K562 (cell line): Measurements from ENCODE around the gene IRAG1. TPM values are rescaled to one million over a fixed set of nuclear protein-coding genes. Genes with fewer than 3 reads are reported as not detected.

Source experiments
- ATF6 ChIP-seq: sonication (generic); formaldehyde crosslinking; IDR thresholded peaks from 2 replicates; pipeline ENCODE4 v1.4.0; 2020; ENCODE audit warnings: mild to moderate bottlenecking, missing genetic modification reagents
- BHLHE40 ChIP-seq: IDR thresholded peaks from 2 replicates; pipeline ENCODE4 v1.6.1; 2011; ENCODE audit warnings: low read length, improper control_type of control experiment
- CBFA2T3 ChIP-seq: fragments of 450-650 bp; IDR thresholded peaks from 2 replicates; pipeline ENCODE4 v1.6.1; 2017
- CHCHD3 ChIP-seq: fragments of 250-450 bp; sonication (Bioruptor Pico); IDR thresholded peaks from 2 replicates; pipeline ENCODE4 v2.1.2; 2022; ENCODE audit warnings: mild to moderate bottlenecking
- E2F4 ChIP-seq: sonication (generic); formaldehyde crosslinking; IDR thresholded peaks from 2 replicates; pipeline ENCODE4 v1.8.0; 2022; ENCODE audit warnings: mild to moderate bottlenecking, low read depth, missing genetic modification reagents
- EP400 ChIP-seq: fragments of 450-650 bp; IDR thresholded peaks from 2 replicates; pipeline ENCODE4 v1.6.1; 2017; ENCODE audit warnings: antibody characterized with exemption, mild to moderate bottlenecking, moderate library complexity
- FOS ChIP-seq: IDR thresholded peaks from 3 replicates; pipeline ENCODE4 v1.6.1; 2011; ENCODE audit not compliant: insufficient read length; ENCODE audit errors: extremely low read depth
- GABPB1 ChIP-seq: sonication (generic); formaldehyde crosslinking; IDR thresholded peaks from 2 replicates; pipeline ENCODE4 v1.8.0; 2022; ENCODE audit warnings: mild to moderate bottlenecking, missing genetic modification reagents
- JUNB ChIP-seq: fragments of 450-650 bp; formaldehyde crosslinking; conservative IDR thresholded peaks from 2 replicates; pipeline ENCODE4 v1.4.0; 2020; ENCODE audit warnings: mild to moderate bottlenecking
- KLF6 ChIP-seq: fragments of 250-450 bp; sonication (Bioruptor Pico); IDR thresholded peaks from 2 replicates; pipeline ENCODE4 v1.4.0; 2020; ENCODE audit warnings: mild to moderate bottlenecking, moderate library complexity, borderline replicate concordance
- MEF2A ChIP-seq: IDR thresholded peaks from 2 replicates; pipeline ENCODE4 v1.6.1; 2011; ENCODE audit warnings: low read depth, mild to moderate bottlenecking, low read length, moderate library complexity; ENCODE audit not compliant: control insufficient read depth
- NFE2 ChIP-seq: IDR thresholded peaks from 2 replicates; pipeline ENCODE4 v1.6.1; 2014; ENCODE audit warnings: antibody characterized with exemption, low read depth
- NFXL1 ChIP-seq: fragments of 450-650 bp; formaldehyde crosslinking; IDR thresholded peaks from 2 replicates; pipeline ENCODE4 v1.4.0; 2021; ENCODE audit warnings: mild to moderate bottlenecking
- POLR3A ChIP-seq: IDR thresholded peaks from 2 replicates; pipeline ENCODE4 v1.6.1; 2011; ENCODE audit warnings: borderline replicate concordance, mild to moderate bottlenecking, moderate library complexity; ENCODE audit not compliant: insufficient read length, insufficient read depth; ENCODE audit errors: extremely low read depth
- RREB1 ChIP-seq: fragments of 250-450 bp; sonication (Bioruptor Pico); IDR thresholded peaks from 2 replicates; pipeline ENCODE4 v1.4.0; 2020
- SAP30 ChIP-seq: fragments of 200-600 bp; sonication (generic); IDR thresholded peaks from 2 replicates; pipeline ENCODE4 v1.6.1; 2012; ENCODE audit warnings: borderline replicate concordance, low read depth, mild to moderate bottlenecking, moderate library complexity, low read length, control low read depth, inconsistent platforms; ENCODE audit not compliant: insufficient read depth, poor library complexity, severe bottlenecking
- SMARCA4 ChIP-seq: fragments of 450-650 bp; IDR thresholded peaks from 2 replicates; pipeline ENCODE4 v1.6.1; 2016
- SMARCE1 ChIP-seq: fragments of 450-650 bp; IDR thresholded peaks from 2 replicates; pipeline ENCODE4 v1.7.1; 2016; ENCODE audit warnings: mild to moderate bottlenecking
- ZEB2 ChIP-seq: fragments of 450-650 bp; IDR thresholded peaks from 2 replicates; pipeline ENCODE4 v1.6.1; 2016
- ZNF324 ChIP-seq: fragments of 250-450 bp; sonication (Bioruptor Pico); IDR thresholded peaks from 2 replicates; pipeline ENCODE4 v1.4.0; 2020; ENCODE audit warnings: mild to moderate bottlenecking
- ZNF785 ChIP-seq: fragments of 250-450 bp; sonication (Bioruptor Pico); IDR thresholded peaks from 2 replicates; pipeline ENCODE4 v1.4.0; 2020; ENCODE audit warnings: mild to moderate bottlenecking
- polyA plus RNA-seq, 8 experiments: library from polyadenylated mRNA; depleted of rRNA in 4 of 8; stranded (reverse) in 5 of 8; unstranded in 3 of 8; fragments of >200 nt; fragmentation: Nextera tagmentation in 2 of 8; fragmentation: Illumina TruSeq in 1 of 8; extraction: Ambion mirVana in 2 of 8; extraction: Trizol in 1 of 8; gene quantifications; 2 replicates each; pipeline versions ENCODE4 v1.2.1 to v1.2.3, GENCODE V29; 2011 to 2014; ENCODE audit warnings: inconsistent platforms in 1 of 8, missing spikeins in 1 of 8
- total RNA-seq, 7 experiments: library from RNA; depleted of rRNA in 6 of 7; stranded (reverse); fragments of >200 nt in 6 of 7; fragmentation: Illumina TruSeq in 2 of 7; extraction: Trizol in 2 of 7; gene quantifications; 2 replicates each; pipeline versions ENCODE4 v1.2.1 to v1.2.3, GENCODE V29; 2011 to 2021; ENCODE audit warnings: low replicate concordance in 1 of 7

IRAG1 gene
- total and polyA plus RNA-seq, 9 of the 15 experiments (the other 6 are each of a cell fraction or from before 2014, with no cell fraction given), result 0.01 to 0.22 (median 0.09) TPM; not detected in 1

DNA sequence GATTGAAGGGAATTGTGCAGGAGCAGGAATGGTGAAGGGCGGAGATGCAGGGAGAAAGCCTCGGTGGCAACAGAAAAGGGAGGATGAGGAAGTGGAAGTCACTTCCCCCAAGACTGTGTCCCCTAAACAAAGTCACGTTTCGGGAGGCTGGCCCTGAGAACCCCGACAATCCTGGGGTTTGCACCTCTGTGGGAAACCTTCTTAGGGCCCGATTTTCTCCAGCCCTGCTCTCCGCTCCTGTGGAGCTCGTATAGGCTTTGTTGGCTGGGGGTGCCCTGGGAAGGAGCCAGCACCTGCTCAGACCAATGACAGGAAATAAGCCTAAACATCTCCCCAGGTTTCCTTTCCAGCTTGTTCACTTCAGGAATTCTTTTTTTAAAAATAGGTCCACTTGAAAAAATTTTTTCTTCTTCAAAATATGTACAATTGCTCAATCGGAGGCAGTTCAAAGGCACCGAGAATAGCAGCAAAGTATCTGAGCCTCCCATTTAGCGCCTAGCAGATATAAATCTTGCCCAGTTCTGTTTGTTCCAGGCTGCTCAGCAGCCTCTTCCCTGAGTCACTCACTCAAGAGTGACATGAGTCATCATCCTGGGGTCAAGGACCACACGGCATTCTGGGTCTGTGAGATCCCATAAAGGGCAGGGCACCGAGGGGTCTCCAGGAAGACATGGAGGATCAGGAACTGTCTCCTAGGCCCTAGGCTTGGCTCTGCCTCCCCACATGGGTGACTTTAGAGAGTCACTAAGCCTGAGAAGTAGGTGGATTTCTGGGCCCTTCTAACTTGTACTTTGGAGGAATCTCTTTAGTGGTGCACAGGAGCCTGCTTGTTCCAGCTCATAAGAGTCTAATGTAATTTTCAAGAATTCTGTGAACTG, 34.0 kb downstream of the IRAG1 start (continued):
- TF ChIP-seq NFXL1 (CRISPR knock-in tag) (no peak), SMARCA4 (peak; percentile 94), CBFA2T3 (peak; percentile 55), EP400 (peak; percentile 43; the same call in 1 of the 2 replicates), NFE2 (peak; percentile 89), ZEB2 (no peak), CHCHD3 (CRISPR knock-in tag) (no peak), POLR3A (no peak), ATF6 (CRISPR knock-in tag) (no peak), SMARCE1 (peak; percentile 95), JUNB (CRISPR knock-in tag) (peak; percentile 90), FOS (peak; percentile 77), BHLHE40 (peak; percentile 75), RREB1 (CRISPR knock-in tag) (no peak), ZNF785 (CRISPR knock-in tag) (no peak), ZNF324 (CRISPR knock-in tag) (no peak), KLF6 (CRISPR knock-in tag) (peak; percentile 63; the same call in 1 of the 2 replicates), GABPB1 (CRISPR knock-in tag) (no peak), SAP30 (no peak), E2F4 (no peak), MEF2A (peak; percentile 37; the same call in 1 of the 2 replicates)
